Mucosa of rectum (tissue), 2 donors: Measurements from ENCODE around the gene CCDC85A.

Experiments
- H3K27ac ChIP-seq, 2 donors: one replicate each; pipeline ENCODE4 v1.7.0; 2013; ENCODE audit warnings: inconsistent platforms in 2 of 2, low read depth in 2 of 2, low read length in 2 of 2
- H3K27me3 ChIP-seq, 2 donors: one replicate each; pipeline ENCODE4 v1.7.0; 2013; ENCODE audit warnings: low read length in 2 of 2; ENCODE audit not compliant: control insufficient read depth in 2 of 2, insufficient read depth in 2 of 2
- H3K36me3 ChIP-seq, 2 donors: one replicate each; pipeline ENCODE4 v1.7.0; 2013; ENCODE audit warnings: low read length in 2 of 2; ENCODE audit not compliant: control insufficient read depth in 2 of 2, insufficient read depth in 2 of 2
- H3K4me1 ChIP-seq, 2 donors: one replicate each; pipeline ENCODE4 v1.7.0; 2013; ENCODE audit warnings: low read length in 2 of 2, mild to moderate bottlenecking in 1 of 2; ENCODE audit not compliant: control insufficient read depth in 2 of 2, insufficient read depth in 2 of 2
- H3K4me3 ChIP-seq, 2 donors: one replicate each; pipeline ENCODE4 v1.7.0; 2013; ENCODE audit warnings: low read length in 2 of 2
- H3K9ac ChIP-seq, 2 donors: one replicate each; pipeline ENCODE4 v1.7.0; 2013; ENCODE audit warnings: low read length in 2 of 2, low read depth in 1 of 2, mild to moderate bottlenecking in 1 of 2
- H3K9me3 ChIP-seq, 2 donors: one replicate each; pipeline ENCODE4 v1.7.0; 2013; ENCODE audit warnings: low read length in 2 of 2; ENCODE audit not compliant: control insufficient read depth in 2 of 2
- donor health status: healthy.
- donor health status: Normal muscosa, but diverticular disease.

The CCDC85A gene

GRCh38 chr2:56192664-56193305 is 9.0 kb downstream of the CCDC85A start:
- Histone ChIP-seq H3K9ac (no peak overlapping the region), H3K27me3 (no peaks in the 10 kb centered on the region), H3K4me3 (no peak overlapping the region), H3K9me3 (no peaks in the 10 kb centered on the region), H3K36me3 (no peaks in the 10 kb centered on the region), H3K27ac (no peak overlapping the region), H3K4me1 (no peaks in the 10 kb centered on the region)

GRCh38 chr2:56195563-56195962 is 11.8 kb downstream of the CCDC85A start:
- no peaks in the 10 kb centered on the region for H3K9me3 ChIP-seq
- no peaks in the 10 kb centered on the region for H3K27me3 ChIP-seq
- H3K36me3 ChIP-seq = no peaks in the 10 kb centered on the region
- no peaks in the 10 kb centered on the region for H3K4me1 ChIP-seq
- no peak overlapping the region for H3K4me3 ChIP-seq
- H3K27ac ChIP-seq = no peak overlapping the region
- no peak overlapping the region for H3K9ac ChIP-seq

DNA sequence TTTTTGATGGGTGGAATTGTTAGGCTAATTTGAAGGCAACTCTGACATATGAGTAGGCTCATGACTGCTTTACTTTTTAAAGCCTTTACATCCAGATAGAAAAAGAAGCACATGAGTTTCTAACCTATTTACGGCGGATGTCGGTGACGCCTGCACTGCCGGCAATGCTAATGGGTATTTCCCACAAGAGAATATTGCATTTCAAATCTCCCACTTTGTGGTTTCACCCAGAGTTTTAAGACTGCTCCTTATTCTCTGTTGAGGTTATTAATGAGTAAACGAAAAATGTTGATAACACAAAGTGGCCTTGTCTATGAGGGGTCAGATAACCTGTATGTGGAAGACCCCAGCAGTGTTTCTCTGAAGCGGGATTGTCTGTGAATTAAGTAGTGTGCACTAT is 14.0 kb downstream of the CCDC85A start:
- Histone ChIP-seq H3K27ac (no peak overlapping the region), H3K4me3 (no peak overlapping the region), H3K4me1 (no peaks in the 10 kb centered on the region), H3K27me3 (no peaks in the 10 kb centered on the region), H3K9ac (no peak overlapping the region), H3K36me3 (no peaks in the 10 kb centered on the region), H3K9me3 (no peaks in the 10 kb centered on the region)

GRCh38 chr2:56198936-56199335 is 15.1 kb downstream of the CCDC85A start:
- Histone ChIP-seq H3K27ac (no peak overlapping the region), H3K4me1 (no peaks in the 10 kb centered on the region), H3K36me3 (no peaks in the 10 kb centered on the region), H3K9ac (no peak overlapping the region), H3K9me3 (no peaks in the 10 kb centered on the region), H3K4me3 (no peak overlapping the region), H3K27me3 (no peaks in the 10 kb centered on the region)

GRCh38 chr2:56199492-56199891 is 15.7 kb downstream of the CCDC85A start:
- Histone ChIP-seq H3K27ac (no peak overlapping the region), H3K27me3 (no peaks in the 10 kb centered on the region), H3K4me3 (no peak overlapping the region), H3K4me1 (no peaks in the 10 kb centered on the region), H3K9ac (no peak overlapping the region), H3K9me3 (no peaks in the 10 kb centered on the region), H3K36me3 (no peaks in the 10 kb centered on the region)

GRCh38 chr2:56202381-56203121 is 18.8 kb downstream of the CCDC85A start:
- no peak overlapping the region for H3K27ac ChIP-seq
- no peak overlapping the region for H3K9ac ChIP-seq
- no peaks in the 10 kb centered on the region for H3K4me1 ChIP-seq
- no peaks in the 10 kb centered on the region for H3K27me3 ChIP-seq
- H3K36me3 ChIP-seq = no peaks in the 10 kb centered on the region
- no peaks in the 10 kb centered on the region for H3K9me3 ChIP-seq
- H3K4me3 ChIP-seq = no peak overlapping the region

DNA sequence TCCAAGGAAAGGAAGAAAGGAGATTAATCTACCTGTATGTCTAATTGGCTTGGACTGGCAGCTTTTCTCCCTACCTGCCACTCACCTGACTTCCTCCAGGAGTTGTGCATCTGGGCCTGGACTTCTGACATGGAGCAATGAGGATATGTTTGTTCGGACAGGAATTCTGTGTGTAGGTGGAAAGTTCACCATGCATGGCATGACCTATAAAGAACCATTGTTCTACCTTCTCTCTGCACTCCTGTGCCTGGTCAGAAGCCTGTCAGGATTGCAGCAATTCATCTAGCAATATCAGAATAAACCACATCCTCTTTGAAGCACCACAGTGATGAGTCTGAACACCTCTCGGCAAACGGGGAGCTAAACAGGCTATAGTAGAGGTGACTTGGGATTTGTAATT is 20.8 kb downstream of the CCDC85A start:
- H3K4me1 ChIP-seq = no peaks in the 10 kb centered on the region
- no peak overlapping the region for H3K27ac ChIP-seq
- H3K9me3 ChIP-seq = no peaks in the 10 kb centered on the region
- no peaks in the 10 kb centered on the region for H3K27me3 ChIP-seq
- H3K9ac ChIP-seq = no peak overlapping the region
- H3K36me3 ChIP-seq = no peaks in the 10 kb centered on the region
- H3K4me3 ChIP-seq = no peak overlapping the region

- Histone ChIP-seq H3K27ac (no peak overlapping the region), H3K9ac (no peak overlapping the region), H3K4me1 (no peaks in the 10 kb centered on the region), H3K4me3 (no peak overlapping the region), H3K27me3 (no peaks in the 10 kb centered on the region), H3K36me3 (no peaks in the 10 kb centered on the region), H3K9me3 (no peaks in the 10 kb centered on the region)
Measured at GRCh38 chr2:56206250-56206649, 22.5 kb downstream of the CCDC85A start.

GRCh38 chr2:56207760-56208159 is 24.0 kb downstream of the CCDC85A start:
- Histone ChIP-seq H3K9me3 (no peaks in the 10 kb centered on the region), H3K27me3 (no peaks in the 10 kb centered on the region), H3K4me1 (no peaks in the 10 kb centered on the region), H3K4me3 (no peak overlapping the region), H3K27ac (no peak overlapping the region), H3K36me3 (no peaks in the 10 kb centered on the region), H3K9ac (no peak overlapping the region)

- no peak overlapping the region for H3K4me3 ChIP-seq
Measured at GRCh38 chr2:56208380-56208779, 24.6 kb downstream of the CCDC85A start.

More at GRCh38 chr2:56208380-56208779, 24.6 kb downstream of the CCDC85A start:
- Histone ChIP-seq H3K4me1 (no peaks in the 10 kb centered on the region), H3K27ac (no peak overlapping the region), H3K9me3 (no peaks in the 10 kb centered on the region), H3K36me3 (no peaks in the 10 kb centered on the region), H3K9ac (no peak overlapping the region), H3K27me3 (no peaks in the 10 kb centered on the region)
